Measurements from ENCODE around the gene ITGB1.

- TF ChIP-seq POU2F2 (IDR thresholded peaks at IDR 0.05; ENCODE audit: low read depth, low read length) (no peak), PAX5 (IDR thresholded peaks at IDR 0.05; ENCODE audit: insufficient read depth, low read length, severe bottlenecking) (no peak)
Observed at GRCh38 chr10:32980558-32981468, 22.8 kb upstream of the ITGB1 start.
